H9 (cell line): ENCODE results near the gene WDR64. TPM values are rescaled to one million over a fixed set of nuclear protein-coding genes. Genes with fewer than 3 reads are reported as not detected.

Experiments used
- DNase-seq: peaks from one replicate; pipeline ENCODE4 v3.0.0-alpha.2; 2017
- H2AFZ ChIP-seq: one replicate; pipeline ENCODE4 v1.6.1; 2013; ENCODE audit warnings: mild to moderate bottlenecking, low read length, control low read depth, moderate library complexity
- H2AK5ac ChIP-seq: 2 replicates; pipeline ENCODE4 v1.6.1; 2013; ENCODE audit warnings: low read length, control low read depth, mixed read lengths; ENCODE audit not compliant: insufficient read length
- H2BK120ac ChIP-seq: one replicate; pipeline ENCODE4 v1.6.1; 2013; ENCODE audit warnings: low read depth, mild to moderate bottlenecking, low read length, control low read depth, inconsistent platforms; ENCODE audit not compliant: poor library complexity, severe bottlenecking
- H2BK12ac ChIP-seq: 2 replicates; pipeline ENCODE4 v1.6.1; 2013; ENCODE audit warnings: low read length, control low read depth, mixed read lengths, low read depth; ENCODE audit not compliant: insufficient read length
- H2BK15ac ChIP-seq: 2 replicates; pipeline ENCODE4 v1.6.1; 2013; ENCODE audit warnings: low read depth, low read length, control low read depth
- H2BK20ac ChIP-seq: one replicate; pipeline ENCODE4 v1.6.1; 2013; ENCODE audit warnings: low read depth, mild to moderate bottlenecking, low read length, control low read depth, inconsistent platforms; ENCODE audit not compliant: poor library complexity, severe bottlenecking
- H2BK5ac ChIP-seq: 2 replicates; pipeline ENCODE4 v1.6.1; 2013; ENCODE audit warnings: low read length, control low read depth, mixed read lengths; ENCODE audit not compliant: insufficient read length
- H3K14ac ChIP-seq: 2 replicates; pipeline ENCODE4 v1.6.1; 2013; ENCODE audit warnings: low read length, control low read depth; ENCODE audit not compliant: insufficient read depth
- H3K18ac ChIP-seq: 2 replicates; pipeline ENCODE4 v1.6.1; 2013; ENCODE audit warnings: low read depth, mild to moderate bottlenecking, mixed read lengths, low read length, control low read depth; ENCODE audit not compliant: insufficient read length
- H3K23ac ChIP-seq: 2 replicates; pipeline ENCODE4 v1.6.1; 2013; ENCODE audit warnings: low read length, control low read depth, mixed read lengths, low read depth; ENCODE audit not compliant: insufficient read length
- H3K23me2 ChIP-seq: 2 replicates; pipeline ENCODE4 v1.6.1; 2013; ENCODE audit warnings: low read depth, mild to moderate bottlenecking, mixed read lengths, low read length, control low read depth; ENCODE audit not compliant: insufficient read length, poor library complexity, severe bottlenecking
- H3K27ac ChIP-seq: 2 replicates; pipeline ENCODE4 v1.5.1; 2013; ENCODE audit warnings: low read length, control low read depth, mixed read lengths, low read depth; ENCODE audit not compliant: insufficient read length
- H3K27me3 ChIP-seq: 2 replicates; pipeline ENCODE4 v1.6.1; 2013; ENCODE audit warnings: low read length, control low read depth, inconsistent platforms; ENCODE audit not compliant: insufficient read depth
- H3K4ac ChIP-seq: 2 replicates; pipeline ENCODE4 v1.6.1; 2013; ENCODE audit warnings: low read depth, mild to moderate bottlenecking, control low read depth, inconsistent platforms, low read length, moderate library complexity
- H3K4me1 ChIP-seq: 2 replicates; pipeline ENCODE4 v1.6.1; 2013; ENCODE audit warnings: low read length, control low read depth, inconsistent platforms; ENCODE audit not compliant: insufficient read depth
- H3K4me2 ChIP-seq: 2 replicates; pipeline ENCODE4 v1.6.1; 2013; ENCODE audit warnings: low read length, control low read depth, mixed read lengths; ENCODE audit not compliant: insufficient read length, insufficient read depth
- H3K56ac ChIP-seq: 2 replicates; pipeline ENCODE4 v1.6.1; 2013; ENCODE audit warnings: low read depth, mild to moderate bottlenecking, mixed read lengths, low read length, control low read depth; ENCODE audit not compliant: insufficient read length
- H3K79me1 ChIP-seq: 2 replicates; pipeline ENCODE4 v1.6.1; 2013; ENCODE audit warnings: low read depth, mild to moderate bottlenecking, moderate library complexity, low read length, control low read depth, inconsistent platforms; ENCODE audit not compliant: insufficient read depth, poor library complexity, severe bottlenecking
- H3K79me2 ChIP-seq: 2 replicates; pipeline ENCODE4 v1.6.1; 2013; ENCODE audit warnings: low read length, control low read depth, inconsistent platforms; ENCODE audit not compliant: insufficient read depth
- H3K9ac ChIP-seq: 2 replicates; pipeline ENCODE4 v1.6.1; 2013; ENCODE audit warnings: low read length, control low read depth, mixed read lengths; ENCODE audit not compliant: insufficient read length; ENCODE audit errors: extremely low read depth
- H3K9me3 ChIP-seq: one replicate; pipeline ENCODE4 v1.6.1; 2013; ENCODE audit warnings: low read depth, low read length, inconsistent platforms; ENCODE audit not compliant: control insufficient read depth
- H3T11ph ChIP-seq: one replicate; pipeline ENCODE4 v1.6.1; 2013; ENCODE audit warnings: mild to moderate bottlenecking, low read length, control low read depth, inconsistent platforms
- H4K20me1 ChIP-seq: one replicate; pipeline ENCODE4 v1.6.1; 2013; ENCODE audit not compliant: control insufficient read depth, insufficient read length, insufficient read depth
- H4K5ac ChIP-seq: 2 replicates; pipeline ENCODE4 v1.6.1; 2013; ENCODE audit warnings: low read depth, mild to moderate bottlenecking, mixed read lengths, low read length, control low read depth; ENCODE audit not compliant: insufficient read length
- H4K8ac ChIP-seq: replicated peaks from 2 replicates; pipeline ENCODE4 v1.6.1; 2013; ENCODE audit warnings: low read length, control low read depth, mixed read lengths, low read depth; ENCODE audit not compliant: insufficient read length
- H4K91ac ChIP-seq: 2 replicates; pipeline ENCODE4 v1.6.1; 2013; ENCODE audit warnings: low read depth, mild to moderate bottlenecking, moderate library complexity, mixed read lengths, low read length, control low read depth; ENCODE audit not compliant: insufficient read length
- H3K27ac Mint-ChIP-seq, 3 experiments: 2 replicates in 2 of 3; 3 replicates in 1 of 3; pipeline ENCODE4 v1.8.0; 2020 to 2021; ENCODE audit warnings: mixed read lengths in 3 of 3, mild to moderate bottlenecking in 1 of 3, moderate library complexity in 1 of 3
- H3K27me3 Mint-ChIP-seq: 2 replicates; pipeline ENCODE4 v1.8.0; 2021; ENCODE audit warnings: low read depth, mild to moderate bottlenecking, moderate library complexity, mixed read lengths
- H3K36me3 Mint-ChIP-seq, 3 experiments: 2 replicates in 2 of 3; 3 replicates in 1 of 3; pipeline ENCODE4 v1.8.0; 2020 to 2021; ENCODE audit warnings: low read depth in 3 of 3, mixed read lengths in 3 of 3; ENCODE audit not compliant: insufficient read depth in 1 of 3
- H3K4me1 Mint-ChIP-seq, 2 experiments: 2 replicates each; pipeline ENCODE4 v1.8.0; 2020; ENCODE audit warnings: mixed read lengths in 2 of 2
- H3K4me3 Mint-ChIP-seq, 2 experiments: 2 replicates in 1 of 2; 3 replicates in 1 of 2; pipeline ENCODE4 v1.8.0; 2020 to 2021; ENCODE audit warnings: mild to moderate bottlenecking in 2 of 2, mixed read lengths in 2 of 2, moderate library complexity in 1 of 2
- H3K9me3 Mint-ChIP-seq, 2 experiments: 2 replicates in 1 of 2; 3 replicates in 1 of 2; pipeline ENCODE4 v1.8.0; 2020; ENCODE audit warnings: mild to moderate bottlenecking in 2 of 2, mixed read lengths in 2 of 2, moderate library complexity in 1 of 2
- CTCF ChIP-seq: fragments of 200-600 bp; sonication (generic); conservative IDR thresholded peaks from 3 replicates; pipeline ENCODE4 v1.8.0; 2021; ENCODE audit warnings: antibody characterized with exemption, mild to moderate bottlenecking
- WGBS: extraction: QIAGEN DNeasy Blood & Tissue Kit; methylation state at CpG from one replicate; pipeline ENCODE4 v1.1.7; 2013; ENCODE audit warnings: missing lambda C conversion rate, low lambda C conversion rate, mixed read lengths; ENCODE audit not compliant: insufficient read length; ENCODE audit errors: extremely low coverage; 5-methylcytosine and 5-hydroxymethylcytosine counted together
- total RNA-seq: library from RNA; stranded (reverse); gene quantifications from 2 replicates; pipeline ENCODE4 v1.2.1, GENCODE V29; 2021

Gene WDR64
- total RNA-seq, 1 experiment from 2014 or later = not detected

GRCh38 chr1:241823925-241824324 is 171.8 kb downstream of the WDR64 start:
- Histone ChIP-seq H3K79me2 (no peaks in the 10 kb centered on the region), H2AK5ac (no peak overlapping the region), H2AFZ (no peak overlapping the region), H3K9me3 (no peaks in the 10 kb centered on the region), H4K5ac (peak overlapping the region; percentile 60), H3K79me1 (no peaks in the 10 kb centered on the region), H2BK20ac (no peak overlapping the region), H4K8ac (no peak overlapping the region), H2BK120ac (no peak overlapping the region), H2BK5ac (no peak overlapping the region), H3K18ac (no peak overlapping the region), H3K9ac (no peak overlapping the region), H3K4ac (no peak overlapping the region), H3K23ac (no peak overlapping the region), H3K27ac (no peak overlapping the region), H3K23me2 (no peaks in the 10 kb centered on the region), H3K27me3 (no peaks in the 10 kb centered on the region), H2BK12ac (no peak overlapping the region), H3K4me2 (no peak overlapping the region), H4K20me1 (no peaks in the 10 kb centered on the region), H4K91ac (no peak overlapping the region), H3K14ac (no peak overlapping the region), H2BK15ac (no peak overlapping the region), H3T11ph (no peak overlapping the region), H3K56ac (no peak overlapping the region), H3K4me1 (no peaks in the 10 kb centered on the region)
- Mint-ChIP-seq H3K4me1 (peaks cover 0 to 3% of the 10 kb centered on the region in 2 experiments; a peak in 1 of 4 replicates), H3K36me3 (no peaks in the 10 kb centered on the region), H3K4me3 (no peak overlapping the region), H3K27me3 (peaks cover 1% of the 10 kb centered on the region; the same call in 1 of the 2 replicates), H3K9me3 (no peaks in the 10 kb centered on the region), H3K27ac (no peak overlapping the region; a peak in 1 of 7 replicates)
- TF ChIP-seq CTCF = no peak
- no CpG with 5 or more reads among the region's 1 CpG for WGBS
- no peak for DNase-seq
